ENCODE results near the gene ROPN1.

Gene ROPN1

GRCh38 chr3:123951522-123952447 is 40.1 kb downstream of the ROPN1 start:
- in situ Hi-C loops (cut with MboI; ENCODE audit: low sequenced_read_pairs): no loop called here

- in situ Hi-C loops (cut with MboI; ENCODE audit: low sequenced_read_pairs): no loop called here
These were observed 42.3 kb downstream of the ROPN1 start for GRCh38 chr3:123949641-123950040.

- in situ Hi-C loops (cut with MboI; ENCODE audit: low sequenced_read_pairs): no loop called here
These were observed 43.5 kb downstream of the ROPN1 start for GRCh38 chr3:123948449-123948848.

GRCh38 chr3:123947482-123947881 is 44.4 kb downstream of the ROPN1 start:
- in situ Hi-C loops (cut with MboI; ENCODE audit: low sequenced_read_pairs): no loop called here

- in situ Hi-C loops (cut with MboI; ENCODE audit: low sequenced_read_pairs): no loop called here
These were observed 50.4 kb downstream of the ROPN1 start for GRCh38 chr3:123941542-123941941.

GRCh38 chr3:123941121-123941520 is 50.8 kb downstream of the ROPN1 start:
- in situ Hi-C loops (cut with MboI; ENCODE audit: low sequenced_read_pairs): no loop called here

GRCh38 chr3:123939706-123940105 is 52.2 kb downstream of the ROPN1 start:
- in situ Hi-C loops (cut with MboI; ENCODE audit: low sequenced_read_pairs): no loop called here

GRCh38 chr3:123936400-123936799 is 55.5 kb downstream of the ROPN1 start:
- in situ Hi-C loops (cut with MboI; ENCODE audit: low sequenced_read_pairs): no loop called here

GRCh38 chr3:123935830-123936229 is 56.1 kb downstream of the ROPN1 start:
- in situ Hi-C loops (cut with MboI; ENCODE audit: low sequenced_read_pairs): no loop called here

GRCh38 chr3:123934250-123934649 is 57.7 kb downstream of the ROPN1 start:
- in situ Hi-C loops (cut with MboI; ENCODE audit: low sequenced_read_pairs): no loop called here

GRCh38 chr3:123930445-123930844 is 61.5 kb downstream of the ROPN1 start:
- in situ Hi-C loops (cut with MboI; ENCODE audit: low sequenced_read_pairs): no loop called here

- in situ Hi-C loops (cut with MboI; ENCODE audit: low sequenced_read_pairs): no loop called here
These were observed 62.6 kb downstream of the ROPN1 start for GRCh38 chr3:123929325-123929724.

- in situ Hi-C loops (cut with MboI; ENCODE audit: low sequenced_read_pairs): no loop called here
These were observed 65.5 kb downstream of the ROPN1 start for GRCh38 chr3:123926396-123926795.

- in situ Hi-C loops (cut with MboI; ENCODE audit: low sequenced_read_pairs): no loop called here
These were observed 71.1 kb downstream of the ROPN1 start for GRCh38 chr3:123920868-123921267.

GRCh38 chr3:123920383-123920782 is 71.5 kb downstream of the ROPN1 start:
- in situ Hi-C loops (cut with MboI; ENCODE audit: low sequenced_read_pairs): no loop called here

GRCh38 chr3:123919353-123919752 is 72.6 kb downstream of the ROPN1 start:
- in situ Hi-C loops (cut with MboI; ENCODE audit: low sequenced_read_pairs): no loop called here

Measured in HL-60/S4 (cell line).